Measurements from ENCODE around the gene MED16. TPM values are rescaled to one million over a fixed set of nuclear protein-coding genes. Genes with fewer than 3 reads are reported as not detected.

MED16 gene
- total and polyA plus RNA-seq, 2 of the 4 experiments (the other 2 are of a cell fraction): 8.1 to 40.2 TPM

DNA sequence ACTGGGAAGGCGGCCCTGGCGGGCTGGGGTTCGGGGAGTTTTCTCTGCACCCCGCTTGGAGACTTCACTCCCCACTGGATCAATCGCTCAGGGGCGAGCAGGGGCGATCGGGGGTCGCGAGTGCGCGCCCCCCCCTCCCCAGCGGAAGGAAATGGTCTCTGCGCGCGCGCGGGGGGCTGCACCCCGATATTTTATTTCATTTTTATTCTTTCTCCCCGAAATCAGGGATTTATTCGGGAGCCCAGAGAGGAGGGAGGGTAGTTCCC lies 33.3 kb upstream of the MED16 start:
- BruUV-seq (replicated peaks): no TSS peak
- H4K91ac ChIP-seq (ENCODE audit: insufficient read depth, low read depth, low read length): peak overlapping the region; percentile 55
- H3K9ac ChIP-seq (ENCODE audit: low read depth, low read length): peak overlapping the region; percentile 98
- H4K8ac ChIP-seq (ENCODE audit: low read depth in 2 of 2, low read length in 2 of 2): peak overlapping the region in 1 of 2 experiments; percentile 60; a peak in 1 of 4 replicates
- peak overlapping the region; percentile 96 for H3K4me3 ChIP-seq (ENCODE audit: insufficient read depth, low read depth, low read length)
- no CpG with 5 or more reads among the region's 21 CpGs for WGBS, 2 experiments (ENCODE audit: extremely low coverage in 2 of 2, insufficient read length in 1 of 2)
- H3K4me2 ChIP-seq (ENCODE audit: low read depth, low read length): peak overlapping the region; percentile 31; the same call in 1 of the 2 replicates
- peak overlapping the region; percentile 95 for H2AFZ ChIP-seq (replicated peaks; ENCODE audit: low read length, poor library complexity)
- H3K23ac ChIP-seq (ENCODE audit: low read depth, low read length): peak overlapping the region; percentile 80; the same call in 1 of the 2 replicates
- H3K79me1 ChIP-seq (ENCODE audit: low read depth in 1 of 2, low read length in 2 of 2): peaks cover 0 to 37% of the 10 kb centered on the region in 2 experiments; a peak in 1 of 4 replicates
- H3K9me1 ChIP-seq (ENCODE audit: insufficient read depth, low read length): no peaks in the 10 kb centered on the region
- dilution Hi-C loops (cut with HindIII; ENCODE audit: low sequenced_read_pairs, unreplicated experiment) (no loop called here), intact Hi-C loops (cut with micrococcal nuclease) (loop anchor here (1.0 to 2.0 kb wide), 2 partner anchors 56 to 315 kb away; partner anchors contain the start of gene ATP5F1D), in situ Hi-C loops (cut with MboI; ENCODE audit: low sequenced_read_pairs) (no loop called here)
- no peak overlapping the region for H2BK20ac ChIP-seq (ENCODE audit: low read depth, low read length)
- peak overlapping the region; percentile 85; the same call in 1 of the 2 replicates for H3K18ac ChIP-seq (ENCODE audit: low read depth, low read length)
- H3K36me3 ChIP-seq (ENCODE audit: control insufficient read depth, insufficient read depth, low read length): peaks cover 21% of the 10 kb centered on the region
- CTCF ChIA-PET: no interaction called here
- ATAC-seq (ENCODE audit: low read depth) (no peak), DNase-seq (no peak)
- H2BK5ac ChIP-seq (ENCODE audit: low read depth, low read length, poor library complexity, severe bottlenecking): peak overlapping the region; percentile 87
- no peak for TF ChIP-seq MXI1 (IDR thresholded peaks at IDR 0.05; ENCODE audit: borderline replicate concordance, low read depth, low read length)
- TF ChIP-seq MAZ (IDR thresholded peaks at IDR 0.05; ENCODE audit: borderline replicate concordance, low read depth, low read length): no peak
- TF ChIP-seq MAFK (IDR thresholded peaks at IDR 0.05; ENCODE audit: low read depth, low read length): no peak
- TF ChIP-seq CEBPB (IDR thresholded peaks at IDR 0.05; ENCODE audit: low read depth, low read length): no peak
- TF ChIP-seq, protein P1, sequence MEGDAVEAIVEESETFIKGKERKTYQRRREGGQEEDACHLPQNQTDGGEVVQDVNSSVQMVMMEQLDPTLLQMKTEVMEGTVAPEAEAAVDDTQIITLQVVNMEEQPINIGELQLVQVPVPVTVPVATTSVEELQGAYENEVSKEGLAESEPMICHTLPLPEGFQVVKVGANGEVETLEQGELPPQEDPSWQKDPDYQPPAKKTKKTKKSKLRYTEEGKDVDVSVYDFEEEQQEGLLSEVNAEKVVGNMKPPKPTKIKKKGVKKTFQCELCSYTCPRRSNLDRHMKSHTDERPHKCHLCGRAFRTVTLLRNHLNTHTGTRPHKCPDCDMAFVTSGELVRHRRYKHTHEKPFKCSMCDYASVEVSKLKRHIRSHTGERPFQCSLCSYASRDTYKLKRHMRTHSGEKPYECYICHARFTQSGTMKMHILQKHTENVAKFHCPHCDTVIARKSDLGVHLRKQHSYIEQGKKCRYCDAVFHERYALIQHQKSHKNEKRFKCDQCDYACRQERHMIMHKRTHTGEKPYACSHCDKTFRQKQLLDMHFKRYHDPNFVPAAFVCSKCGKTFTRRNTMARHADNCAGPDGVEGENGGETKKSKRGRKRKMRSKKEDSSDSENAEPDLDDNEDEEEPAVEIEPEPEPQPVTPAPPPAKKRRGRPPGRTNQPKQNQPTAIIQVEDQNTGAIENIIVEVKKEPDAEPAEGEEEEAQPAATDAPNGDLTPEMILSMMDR (conservative IDR thresholded peaks at IDR 0.05; ENCODE audit: low read depth, low read length): no peak
- TF ChIP-seq BHLHE40 (IDR thresholded peaks at IDR 0.05; ENCODE audit: low read depth, low read length): no peak
- no peak for TF ChIP-seq RCOR1 (IDR thresholded peaks at IDR 0.05; ENCODE audit: insufficient replicate concordance, low read length)
- no peak for TF ChIP-seq RAD21 (IDR thresholded peaks at IDR 0.05; ENCODE audit: low read length)
- TF ChIP-seq RFX5 (IDR thresholded peaks at IDR 0.05; ENCODE audit: low read depth, low read length): no peak
- TF ChIP-seq, protein P2, sequence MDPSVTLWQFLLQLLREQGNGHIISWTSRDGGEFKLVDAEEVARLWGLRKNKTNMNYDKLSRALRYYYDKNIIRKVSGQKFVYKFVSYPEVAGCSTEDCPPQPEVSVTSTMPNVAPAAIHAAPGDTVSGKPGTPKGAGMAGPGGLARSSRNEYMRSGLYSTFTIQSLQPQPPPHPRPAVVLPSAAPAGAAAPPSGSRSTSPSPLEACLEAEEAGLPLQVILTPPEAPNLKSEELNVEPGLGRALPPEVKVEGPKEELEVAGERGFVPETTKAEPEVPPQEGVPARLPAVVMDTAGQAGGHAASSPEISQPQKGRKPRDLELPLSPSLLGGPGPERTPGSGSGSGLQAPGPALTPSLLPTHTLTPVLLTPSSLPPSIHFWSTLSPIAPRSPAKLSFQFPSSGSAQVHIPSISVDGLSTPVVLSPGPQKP (IDR thresholded peaks at IDR 0.05; ENCODE audit: borderline replicate concordance, low read depth, low read length): no peak
- no peak for TF ChIP-seq CHD1 (IDR thresholded peaks at IDR 0.05; ENCODE audit: low read depth, low read length)
- TF ChIP-seq, protein P3, sequence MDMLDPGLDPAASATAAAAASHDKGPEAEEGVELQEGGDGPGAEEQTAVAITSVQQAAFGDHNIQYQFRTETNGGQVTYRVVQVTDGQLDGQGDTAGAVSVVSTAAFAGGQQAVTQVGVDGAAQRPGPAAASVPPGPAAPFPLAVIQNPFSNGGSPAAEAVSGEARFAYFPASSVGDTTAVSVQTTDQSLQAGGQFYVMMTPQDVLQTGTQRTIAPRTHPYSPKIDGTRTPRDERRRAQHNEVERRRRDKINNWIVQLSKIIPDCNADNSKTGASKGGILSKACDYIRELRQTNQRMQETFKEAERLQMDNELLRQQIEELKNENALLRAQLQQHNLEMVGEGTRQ (IDR thresholded peaks at IDR 0.05; ENCODE audit: low read depth, low read length): no peak
- no peak for TF ChIP-seq POLR2A (IDR thresholded peaks at IDR 0.05; ENCODE audit: low read depth, low read length)
- TF ChIP-seq NFE2L2 (IDR thresholded peaks at IDR 0.05; ENCODE audit: low read depth, low read length): no peak
- no peak for TF ChIP-seq SMC3 (IDR thresholded peaks at IDR 0.05; ENCODE audit: low read depth, low read length)
- no peak for TF ChIP-seq FOS (IDR thresholded peaks at IDR 0.05; ENCODE audit: low read depth, low read length)
- no peaks in the 10 kb centered on the region for H3K9me3 ChIP-seq (ENCODE audit: control insufficient read depth, insufficient read depth, low read length)
- H2AK5ac ChIP-seq (ENCODE audit: low read depth, low read length): peak overlapping the region; percentile 59; the same call in 1 of the 2 replicates
- no peaks in the 10 kb centered on the region for H3K27me3 ChIP-seq (ENCODE audit: control insufficient read depth, insufficient read depth, low read length)
- H4K5ac ChIP-seq (ENCODE audit: low read depth, low read length): peak overlapping the region; percentile 25; the same call in 1 of the 2 replicates
- peak overlapping the region; percentile 67 for H3K56ac ChIP-seq (ENCODE audit: extremely low read depth, insufficient read depth, low read length)
- H3K27ac ChIP-seq (ENCODE audit: insufficient read depth, low read length): peak overlapping the region; percentile 97
- H3K4ac ChIP-seq (ENCODE audit: low read depth, low read length): peak overlapping the region; percentile 76
- H3K4me1 ChIP-seq (ENCODE audit: control insufficient read depth, insufficient read depth, low read length): peaks cover 5% of the 10 kb centered on the region
- H2AK9ac ChIP-seq (replicated peaks; ENCODE audit: low read depth, low read length, poor library complexity): peak overlapping the region; percentile 99
- H3K14ac ChIP-seq (replicated peaks; ENCODE audit: low read depth, low read length): peak overlapping the region; percentile 63
- H2BK15ac ChIP-seq (ENCODE audit: low read depth, low read length): no peak overlapping the region
- peak overlapping the region; percentile 46; the same call in 1 of the 2 replicates for H2BK120ac ChIP-seq (ENCODE audit: low read depth, low read length)
- H4K20me1 ChIP-seq (ENCODE audit: insufficient read depth, low read length): peaks cover 10% of the 10 kb centered on the region
- POLR2A ChIA-PET (ENCODE audit: unreplicated experiment): no interaction called here

Data from IMR-90 (cell line).